H1 (cell line): ENCODE measurements around the gene RNF141. TPM values are rescaled to one million over a fixed set of nuclear protein-coding genes. Genes with fewer than 3 reads are reported as not detected.

Source experiments
- CTCF ChIA-PET: fragments of 300-600 bp; sonication (Branson Sonifier 250); formaldehyde crosslinking; loops from one replicate; lab custom pipeline; 2021; ENCODE audit not compliant: partially characterized antibody; lab: Charles Lee
- POLR2A ChIA-PET: fragments of 300-600 bp; sonication (Branson Sonifier 250); formaldehyde crosslinking; loops from one replicate; lab custom pipeline; 2021; ENCODE audit warnings: inconsistent platforms; ENCODE audit not compliant: partially characterized antibody; lab: Charles Lee
- DNase-seq, 2 experiments: peaks; one replicate each; pipeline versions ENCODE4 v3.0.0 to v3.0.0-alpha.2; 2010 to 2022; ENCODE audit warnings: low spot score in 2 of 2, low read depth in 1 of 2, mixed read lengths in 1 of 2
- FAIRE-seq: peaks from 2 replicates; lab custom pipeline; 2011; peaks lifted over from hg19 to GRCh38; lab: Jason Lieb, UNC
- H2AFZ ChIP-seq: 2 replicates; pipeline ENCODE4 v1.8.1; 2012; ENCODE audit warnings: low read length, inconsistent platforms
- H2AK5ac ChIP-seq: 2 replicates; pipeline ENCODE4 v1.6.1; 2013; ENCODE audit warnings: low read depth, low read length
- H2BK120ac ChIP-seq: replicated peaks from 2 replicates; pipeline ENCODE3; 2013; ENCODE audit warnings: low read depth, low read length, inconsistent platforms
- H2BK12ac ChIP-seq: 2 replicates; pipeline ENCODE4 v1.6.1; 2013; ENCODE audit warnings: low read depth, low read length
- H2BK15ac ChIP-seq: 2 replicates; pipeline ENCODE4 v1.6.1; 2013; ENCODE audit warnings: low read length
- H2BK20ac ChIP-seq: 2 replicates; pipeline ENCODE4 v1.6.1; 2013; ENCODE audit warnings: low read length
- H2BK5ac ChIP-seq: 2 replicates; pipeline ENCODE4 v1.6.1; 2013; ENCODE audit warnings: low read depth, low read length
- H3K14ac ChIP-seq: 2 replicates; pipeline ENCODE4 v1.6.1; 2013; ENCODE audit warnings: inconsistent platforms; ENCODE audit not compliant: insufficient read length
- H3K18ac ChIP-seq: 2 replicates; pipeline ENCODE4 v1.6.1; 2013; ENCODE audit warnings: low read length; ENCODE audit errors: extremely low read depth
- H3K23ac ChIP-seq: 2 replicates; pipeline ENCODE4 v1.6.1; 2013; ENCODE audit warnings: inconsistent platforms; ENCODE audit not compliant: insufficient read length
- H3K23me2 ChIP-seq: 2 replicates; pipeline ENCODE4 v1.6.1; 2013; ENCODE audit warnings: low read depth, low read length
- H3K27ac ChIP-seq: 2 replicates; pipeline ENCODE4 v1.6.1; 2011; ENCODE audit warnings: low read depth, low read length, inconsistent platforms
- H3K27me3 ChIP-seq, 4 experiments: replicated peaks in 1 of 4; 1 replicate in 1 of 4; 2 replicates in 3 of 4; pipeline versions ENCODE4 v1.6.1 to v1.8.1; 2011 to 2013; ENCODE audit warnings: low read length in 3 of 4, mild to moderate bottlenecking in 3 of 4, inconsistent platforms in 2 of 4, mixed read lengths in 2 of 4, moderate library complexity in 1 of 4; ENCODE audit not compliant: control insufficient read depth in 3 of 4, insufficient read depth in 3 of 4; ENCODE audit errors: extremely low read depth in 1 of 4
- H3K36me3 ChIP-seq, 4 experiments: 2 replicates each; pipeline versions ENCODE4 v1.6.1 to v1.8.1; 2011 to 2013; ENCODE audit warnings: mild to moderate bottlenecking in 4 of 4, low read length in 3 of 4, moderate library complexity in 2 of 4, control low read depth in 1 of 4, inconsistent platforms in 1 of 4; ENCODE audit not compliant: insufficient read depth in 4 of 4, control insufficient read depth in 2 of 4
- H3K4ac ChIP-seq: replicated peaks from 2 replicates; pipeline ENCODE3; 2013; ENCODE audit warnings: low read length, low read depth, mixed read lengths, inconsistent platforms; ENCODE audit not compliant: insufficient read length
- H3K4me1 ChIP-seq, 4 experiments: replicated peaks in 1 of 4; 1 replicate in 1 of 4; 2 replicates in 3 of 4; pipeline versions ENCODE4 v1.6.1 to v1.8.1; 2011 to 2013; ENCODE audit warnings: low read length in 3 of 4, inconsistent platforms in 2 of 4, mixed read lengths in 1 of 4; ENCODE audit not compliant: insufficient read depth in 4 of 4, control insufficient read depth in 3 of 4
- H3K4me2 ChIP-seq, 2 experiments: 2 replicates each; pipeline versions ENCODE4 v1.6.1 to v1.8.1; 2011 to 2013; ENCODE audit warnings: low read depth in 2 of 2, low read length in 2 of 2, control low read depth in 1 of 2, inconsistent platforms in 1 of 2, mild to moderate bottlenecking in 1 of 2; ENCODE audit not compliant: insufficient read depth in 1 of 2
- H3K4me3 ChIP-seq, 4 experiments: fragments of 200-600, 300-600 bp in 1 of 4; sonication (generic), shearing (Covaris generic), sonication (Bioruptor Twin) in 1 of 4; 2 replicates each; pipeline versions ENCODE4 v1.5.1 to v1.8.1; 2011 to 2016; ENCODE audit warnings: low read length in 4 of 4, low read depth in 3 of 4, control low read depth in 2 of 4, inconsistent platforms in 2 of 4, mild to moderate bottlenecking in 2 of 4, mixed read lengths in 1 of 4, moderate library complexity in 1 of 4; ENCODE audit not compliant: insufficient read depth in 2 of 4; ENCODE audit errors: extremely low read depth in 1 of 4
- H3K56ac ChIP-seq: replicated peaks from 2 replicates; pipeline ENCODE3; 2013; ENCODE audit warnings: low read depth, mild to moderate bottlenecking, mixed read lengths, low read length, inconsistent platforms; ENCODE audit not compliant: insufficient read length
- H3K79me1 ChIP-seq: 2 replicates; pipeline ENCODE4 v1.6.1; 2013; ENCODE audit warnings: low read depth, low read length, control low read depth
- H3K79me2 ChIP-seq, 2 experiments: 2 replicates each; pipeline versions ENCODE4 v1.6.1 to v1.8.1; 2012 to 2013; ENCODE audit warnings: low read length in 2 of 2, mild to moderate bottlenecking in 2 of 2, inconsistent platforms in 1 of 2; ENCODE audit not compliant: insufficient read depth in 2 of 2, control insufficient read depth in 1 of 2
- H3K9ac ChIP-seq, 4 experiments: replicated peaks in 1 of 4; 1 replicate in 1 of 4; 2 replicates in 3 of 4; pipeline versions ENCODE4 v1.6.1 to v1.8.1; 2011 to 2013; ENCODE audit warnings: low read depth in 3 of 4, low read length in 3 of 4, control low read depth in 2 of 4, mild to moderate bottlenecking in 2 of 4, moderate library complexity in 2 of 4, inconsistent platforms in 1 of 4; ENCODE audit errors: extremely low read depth in 1 of 4
- H3K9me3 ChIP-seq, 2 experiments: 2 replicates each; pipeline versions ENCODE4 v1.6.1 to v1.8.1; 2012 to 2013; ENCODE audit warnings: mild to moderate bottlenecking in 2 of 2, moderate library complexity in 2 of 2, control low read depth in 1 of 2, inconsistent platforms in 1 of 2, low read depth in 1 of 2, low read length in 1 of 2, mixed read lengths in 1 of 2; ENCODE audit not compliant: insufficient read depth in 2 of 2
- H4K20me1 ChIP-seq, 2 experiments: replicated peaks in 1 of 2; 2 replicates each; pipeline versions ENCODE3 to v1.8.1; 2011 to 2013; ENCODE audit warnings: inconsistent platforms in 2 of 2, low read length in 2 of 2, mild to moderate bottlenecking in 1 of 2; ENCODE audit not compliant: insufficient read depth in 2 of 2, control insufficient read depth in 1 of 2
- H4K5ac ChIP-seq: 2 replicates; pipeline ENCODE4 v1.6.1; 2013; ENCODE audit warnings: low read length, low read depth, mixed read lengths, inconsistent platforms; ENCODE audit not compliant: insufficient read length
- H4K8ac ChIP-seq: 2 replicates; pipeline ENCODE4 v1.8.0; 2013; ENCODE audit warnings: mild to moderate bottlenecking, moderate library complexity, low read length, inconsistent platforms; ENCODE audit not compliant: insufficient read depth; ENCODE audit errors: extremely low read depth
- H4K91ac ChIP-seq: replicated peaks from 2 replicates; pipeline ENCODE3; 2013; ENCODE audit warnings: low read length, mixed read lengths, inconsistent platforms; ENCODE audit not compliant: insufficient read length
- BACH1 ChIP-seq: IDR thresholded peaks from 2 replicates; pipeline ENCODE4 v1.6.1; 2012; ENCODE audit warnings: low read length, improper control_type of control experiment
- JUN ChIP-seq: IDR thresholded peaks from 2 replicates; pipeline ENCODE4 v1.6.1; 2011; ENCODE audit warnings: low read depth, mild to moderate bottlenecking, improper control_type of control experiment, low read length
- RAD21 ChIP-seq, 2 experiments: IDR thresholded peaks in 1 of 2; conservative IDR thresholded peaks in 1 of 2; 2 replicates each; pipeline ENCODE4 v1.6.1; 2011; ENCODE audit warnings: low read depth in 2 of 2, low read length in 2 of 2, improper control_type of control experiment in 1 of 2, inconsistent platforms in 1 of 2, mild to moderate bottlenecking in 1 of 2, moderate library complexity in 1 of 2
- WGBS, 2 experiments: shearing (Covaris generic) in 1 of 2; methylation state at CpG; one replicate each; pipeline versions ENCODE4 v1.1.6 to v1.1.7; 2013 to 2015; ENCODE audit warnings: low lambda C conversion rate in 2 of 2, mixed read lengths in 2 of 2, inconsistent platforms in 1 of 2, low coverage in 1 of 2, missing lambda C conversion rate in 1 of 2; ENCODE audit not compliant: insufficient replicate concordance in 2 of 2, insufficient coverage in 1 of 2, insufficient read length in 1 of 2; ENCODE audit errors: extremely low coverage in 1 of 2, missing lambda C conversion rate in 1 of 2; 5-methylcytosine and 5-hydroxymethylcytosine counted together
- polyA plus RNA-seq, 7 experiments: library from polyadenylated mRNA; depleted of rRNA in 3 of 7; stranded (reverse) in 5 of 7; unstranded in 2 of 7; fragments of >200 nt in 5 of 7; fragments of 200-250 nt in 2 of 7; gene quantifications; 1 replicate in 5 of 7; 2 replicates in 1 of 7; 4 replicates in 1 of 7; pipeline versions ENCODE4 v1.2.1 to v1.2.3, GENCODE V29; 2011 to 2013; ENCODE audit warnings: missing spikeins in 2 of 7, mixed read lengths in 2 of 7
- total RNA-seq: library from RNA; stranded (reverse); fragmentation: NEBNext Ultra II Directional; extraction: Animal tissue kit (Norgen Biotek cat#: 25700); gene quantifications from 2 replicates; pipeline ENCODE4 v1.2.1, GENCODE V29; 2021

The RNF141 gene
- total and polyA plus RNA-seq, 2 of the 8 experiments (the other 6 are each of a cell fraction or from before 2014, with no cell fraction given): 8.5 to 22.8 TPM

- Histone ChIP-seq H3K79me1 (no peaks in the 10 kb centered on the region; the same call in 1 of the 2 replicates), H2BK15ac (no peak overlapping the region), H3K79me2 (no peaks in the 10 kb centered on the region), H3K27me3 (no peaks in the 10 kb centered on the region), H3K23me2 (peaks cover 4% of the 10 kb centered on the region; the same call in 1 of the 2 replicates), H2BK20ac (no peak overlapping the region), H3K56ac (no peak overlapping the region), H3K9me3 (no peaks in the 10 kb centered on the region), H3K4me1 (peaks cover 0 to 6% (median 0%) of the 10 kb centered on the region in 4 experiments; a peak in 2 of 7 replicates), H4K20me1 (no peaks in the 10 kb centered on the region), H4K8ac (no peak overlapping the region), H3K14ac (no peak overlapping the region), H4K91ac (no peak overlapping the region), H3K4ac (no peak overlapping the region), H3K4me2 (peak overlapping the region; percentile 85 to 94), H2BK120ac (no peak overlapping the region), H2BK12ac (no peak overlapping the region), H3K36me3 (no peaks in the 10 kb centered on the region), H2BK5ac (no peak overlapping the region), H3K27ac (peak overlapping the region; percentile 40; the same call in 1 of the 2 replicates), H2AFZ (peak overlapping the region; percentile 89), H3K4me3 (peak overlapping the region; percentile 23 to 93 (median 87); a peak in 6 of 8 replicates), H3K9ac (peak overlapping the region in 1 of 4 experiments; percentile 12; a peak in 2 of 7 replicates), H3K18ac (peak overlapping the region; percentile 62; the same call in 1 of the 2 replicates), H2AK5ac (no peak overlapping the region), H4K5ac (no peak overlapping the region), H3K23ac (no peak overlapping the region)
- FAIRE-seq: no peak
- POLR2A ChIA-PET: interaction anchor here (0.8 to 1.6 kb wide), 10 partner anchors 9 to 237 kb away, joined by 3 to 7 read pairs (median 5); partner anchors contain the start of genes ADM and AMPD3
- no peak for DNase-seq
- WGBS, 2 experiments: 80% methylated on average over 5 of the region's 5 CpGs; no CpG with 5 or more reads in 1 of the 2 experiments
- CTCF ChIA-PET: interaction anchor here (1.0 to 3.2 kb wide), 29 partner anchors 10 to 782 kb away, joined by 3 to 26 read pairs (median 4); no protein-coding TSS in a partner anchor
- TF ChIP-seq JUN (no peak), BACH1 (no peak), RAD21 (IDR thresholded peaks at IDR 0.05 in 1 of 2, conservative IDR thresholded peaks at IDR 0.05 in 1 of 2; ENCODE audit: low read depth in 2 of 2, low read length in 2 of 2) (no peak)
These were observed 559 bp upstream of the RNF141 start for GRCh38 chr11:10541561-10541930.
